ENCODE results near the gene MAGI3. TPM values are rescaled to one million over a fixed set of nuclear protein-coding genes. Genes with fewer than 3 reads are reported as not detected.
A peak's percentile ranks its signal among the peaks of the same experiment; 100 is the strongest.

MAGI3 gene
- total and polyA plus RNA-seq, 2 of the 13 experiments (the other 11 are each of a cell fraction or from before 2014, with no cell fraction given), result 4.0 to 11.8 TPM

DNA sequence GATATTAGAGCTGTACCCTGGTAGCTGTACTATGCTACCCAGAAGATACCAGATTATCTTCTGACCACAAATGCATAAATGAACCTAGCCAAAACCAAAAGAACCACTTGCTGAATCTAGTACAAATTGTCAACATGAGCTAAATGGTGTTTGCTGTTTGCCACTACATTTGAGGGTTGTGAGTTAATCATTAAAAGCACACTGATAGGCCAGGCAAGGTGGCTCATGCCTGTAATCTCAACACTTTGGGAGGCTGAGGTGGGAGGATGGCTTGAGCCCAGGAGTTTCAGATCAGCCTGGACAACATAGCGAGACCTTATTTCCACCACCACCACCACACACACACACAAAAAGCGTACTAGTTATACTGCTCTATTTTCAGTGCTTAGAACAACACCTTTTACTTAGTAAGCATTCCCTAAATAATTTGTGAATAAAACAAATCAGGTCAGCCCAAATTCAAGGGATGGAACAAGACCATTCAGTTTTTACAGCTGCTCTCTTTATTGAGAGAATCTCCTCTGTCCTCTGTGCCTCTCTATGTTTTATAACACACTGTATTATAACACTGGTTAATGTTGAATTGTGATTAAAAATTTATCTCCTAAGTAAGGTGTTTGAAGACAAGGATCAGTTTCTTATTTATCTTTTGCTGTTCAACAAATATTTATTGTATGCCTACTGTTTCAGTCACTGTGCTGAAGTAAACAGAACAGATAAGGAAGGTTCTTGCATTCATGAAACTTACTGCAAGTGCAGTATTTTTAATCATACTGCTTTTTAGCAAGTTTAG lies 44.0 kb downstream of the MAGI3 start (continued):
- TF ChIP-seq, protein P1, sequence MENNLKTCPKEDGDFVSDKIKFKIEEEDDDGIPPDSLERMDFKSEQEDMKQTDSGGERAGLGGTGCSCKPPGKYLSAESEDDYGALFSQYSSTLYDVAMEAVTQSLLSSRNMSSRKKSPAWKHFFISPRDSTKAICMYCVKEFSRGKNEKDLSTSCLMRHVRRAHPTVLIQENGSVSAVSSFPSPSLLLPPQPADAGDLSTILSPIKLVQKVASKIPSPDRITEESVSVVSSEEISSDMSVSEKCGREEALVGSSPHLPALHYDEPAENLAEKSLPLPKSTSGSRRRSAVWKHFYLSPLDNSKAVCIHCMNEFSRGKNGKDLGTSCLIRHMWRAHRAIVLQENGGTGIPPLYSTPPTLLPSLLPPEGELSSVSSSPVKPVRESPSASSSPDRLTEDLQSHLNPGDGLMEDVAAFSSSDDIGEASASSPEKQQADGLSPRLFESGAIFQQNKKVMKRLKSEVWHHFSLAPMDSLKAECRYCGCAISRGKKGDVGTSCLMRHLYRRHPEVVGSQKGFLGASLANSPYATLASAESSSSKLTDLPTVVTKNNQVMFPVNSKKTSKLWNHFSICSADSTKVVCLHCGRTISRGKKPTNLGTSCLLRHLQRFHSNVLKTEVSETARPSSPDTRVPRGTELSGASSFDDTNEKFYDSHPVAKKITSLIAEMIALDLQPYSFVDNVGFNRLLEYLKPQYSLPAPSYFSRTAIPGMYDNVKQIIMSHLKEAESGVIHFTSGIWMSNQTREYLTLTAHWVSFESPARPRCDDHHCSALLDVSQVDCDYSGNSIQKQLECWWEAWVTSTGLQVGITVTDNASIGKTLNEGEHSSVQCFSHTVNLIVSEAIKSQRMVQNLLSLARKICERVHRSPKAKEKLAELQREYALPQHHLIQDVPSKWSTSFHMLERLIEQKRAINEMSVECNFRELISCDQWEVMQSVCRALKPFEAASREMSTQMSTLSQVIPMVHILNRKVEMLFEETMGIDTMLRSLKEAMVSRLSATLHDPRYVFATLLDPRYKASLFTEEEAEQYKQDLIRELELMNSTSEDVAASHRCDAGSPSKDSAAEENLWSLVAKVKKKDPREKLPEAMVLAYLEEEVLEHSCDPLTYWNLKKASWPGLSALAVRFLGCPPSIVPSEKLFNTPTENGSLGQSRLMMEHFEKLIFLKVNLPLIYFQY (CRISPR knock-in tag; IDR thresholded peaks at IDR 0.05; ENCODE audit: borderline replicate concordance), result peak; percentile 16; the same call in 1 of the 2 replicates
- TF ChIP-seq TP53 (CRISPR knock-in tag; conservative IDR thresholded peaks at IDR 0.05) (no peak), POLR2A (IDR thresholded peaks at IDR 0.05; ENCODE audit: insufficient read depth in 1 of 2, low read depth in 2 of 2, low read length in 2 of 2) (no peak), PAWR (CRISPR knock-in tag; IDR thresholded peaks at IDR 0.05; ENCODE audit: borderline replicate concordance) (no peak), ZNF770 (CRISPR knock-in tag; IDR thresholded peaks at IDR 0.05) (peak; percentile 99), POLR2AphosphoS2 (IDR thresholded peaks at IDR 0.05; ENCODE audit: low read depth, low read length) (no peak), FOXP1 (IDR thresholded peaks at IDR 0.05) (no peak), FOXP1 (CRISPR knock-in tag; IDR thresholded peaks at IDR 0.05) (peak; percentile 74), DPF2 (CRISPR knock-in tag; IDR thresholded peaks at IDR 0.05; ENCODE audit: borderline replicate concordance, low read depth) (no peak), TBP (CRISPR knock-in tag; IDR thresholded peaks at IDR 0.05) (no peak), MIXL1 (CRISPR knock-in tag; IDR thresholded peaks at IDR 0.05) (peak; percentile 77), ZMYM4 (CRISPR knock-in tag; IDR thresholded peaks at IDR 0.05) (peak; percentile 92), SALL1 (CRISPR knock-in tag; IDR thresholded peaks at IDR 0.05) (peak; percentile 81), CSRNP1 (CRISPR knock-in tag; IDR thresholded peaks at IDR 0.05) (no peak), ZGPAT (CRISPR knock-in tag; IDR thresholded peaks at IDR 0.05) (peak; percentile 66), RORA (CRISPR knock-in tag; IDR thresholded peaks at IDR 0.05) (no peak), RARG (CRISPR knock-in tag; IDR thresholded peaks at IDR 0.05; ENCODE audit: low read depth) (no peak), IKZF1 (IDR thresholded peaks at IDR 0.05) (no peak), KLF9 (CRISPR knock-in tag; IDR thresholded peaks at IDR 0.05; ENCODE audit: low read depth) (no peak), PLRG1 (conservative IDR thresholded peaks at IDR 0.05) (no peak), KDM1A (CRISPR knock-in tag; IDR thresholded peaks at IDR 0.05) (no peak; the same call in 1 of the 2 replicates)
- TF ChIP-seq, protein P2, sequence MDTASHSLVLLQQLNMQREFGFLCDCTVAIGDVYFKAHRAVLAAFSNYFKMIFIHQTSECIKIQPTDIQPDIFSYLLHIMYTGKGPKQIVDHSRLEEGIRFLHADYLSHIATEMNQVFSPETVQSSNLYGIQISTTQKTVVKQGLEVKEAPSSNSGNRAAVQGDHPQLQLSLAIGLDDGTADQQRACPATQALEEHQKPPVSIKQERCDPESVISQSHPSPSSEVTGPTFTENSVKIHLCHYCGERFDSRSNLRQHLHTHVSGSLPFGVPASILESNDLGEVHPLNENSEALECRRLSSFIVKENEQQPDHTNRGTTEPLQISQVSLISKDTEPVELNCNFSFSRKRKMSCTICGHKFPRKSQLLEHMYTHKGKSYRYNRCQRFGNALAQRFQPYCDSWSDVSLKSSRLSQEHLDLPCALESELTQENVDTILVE (CRISPR knock-in tag; IDR thresholded peaks at IDR 0.05), result 0 out of 2 replicates have a peak, but pooled peaks have one; percentile 30
